ENCODE data around the gene BSND.
"Not testable (repeated sequence)": the region's sequence is repeated elsewhere in the genome, so short reads cannot be mapped to it uniquely, and the experiment has no call there.

The BSND gene

DNA sequence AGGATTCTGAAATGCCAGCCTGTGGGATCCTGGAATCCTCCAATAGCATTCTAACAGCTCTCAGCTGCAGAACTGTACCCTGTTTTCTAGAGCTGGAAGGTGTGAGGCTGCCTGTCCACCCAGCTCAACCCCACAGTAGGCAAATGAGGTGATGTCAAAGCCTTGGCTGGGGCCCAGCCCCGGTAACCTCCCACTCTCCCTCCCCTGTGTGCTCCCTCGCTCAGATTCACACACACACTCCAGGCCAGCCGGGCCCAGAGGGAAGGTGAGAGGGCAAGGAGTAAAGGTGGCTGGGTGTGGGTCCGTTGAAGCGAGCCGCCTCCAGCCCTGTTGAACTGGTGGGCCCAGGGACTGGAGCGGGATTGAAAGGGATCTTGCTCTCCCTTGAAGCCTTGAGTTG is at the start of gene BSND:
Gene BSND (plus strand): TSS at position 257 of the 400 bp plus-strand sequence. CDS start 254 bp downstream, outside the sequence.
- no peak for DNase-seq

DNA sequence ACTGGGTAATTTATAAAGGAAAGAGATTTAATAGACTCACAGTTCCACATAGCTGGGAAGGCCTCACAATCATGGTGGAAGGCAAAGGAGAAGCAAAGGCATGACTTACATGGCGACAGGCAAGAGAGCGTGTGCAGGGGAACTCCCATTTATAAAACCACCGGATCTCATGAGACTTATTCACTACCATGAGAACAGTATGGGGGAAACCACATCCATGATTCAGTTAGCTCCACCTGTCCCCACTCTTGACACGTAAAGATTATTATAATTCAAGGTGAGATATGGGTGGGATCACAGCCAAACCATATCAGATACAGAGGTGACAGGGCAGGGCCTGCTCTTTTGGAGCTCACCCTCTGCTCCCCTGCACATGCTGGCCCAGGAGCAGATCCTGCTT is 49.7 kb upstream of the BSND start:
- peak; percentile 39 to 72 for DNase-seq

DNA sequence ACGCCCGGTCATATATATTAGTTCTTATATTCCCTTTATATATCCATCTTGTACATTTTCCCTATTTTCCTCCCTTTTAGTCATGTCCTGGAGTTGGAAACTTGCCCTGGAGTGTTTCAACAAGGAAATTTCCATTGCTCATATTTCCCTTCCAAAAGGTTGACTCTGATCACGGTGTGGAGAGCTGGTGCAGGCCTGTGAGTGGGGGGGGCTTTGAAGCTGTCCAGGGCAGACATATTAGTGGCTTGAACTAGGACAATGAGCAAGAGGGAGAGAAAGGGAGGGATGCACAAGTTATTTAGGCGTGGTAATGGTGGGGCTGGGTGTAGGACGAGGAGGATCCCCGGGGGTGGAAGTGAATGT is 48.7 kb upstream of the BSND start:
- DNase-seq = no peak

DNA sequence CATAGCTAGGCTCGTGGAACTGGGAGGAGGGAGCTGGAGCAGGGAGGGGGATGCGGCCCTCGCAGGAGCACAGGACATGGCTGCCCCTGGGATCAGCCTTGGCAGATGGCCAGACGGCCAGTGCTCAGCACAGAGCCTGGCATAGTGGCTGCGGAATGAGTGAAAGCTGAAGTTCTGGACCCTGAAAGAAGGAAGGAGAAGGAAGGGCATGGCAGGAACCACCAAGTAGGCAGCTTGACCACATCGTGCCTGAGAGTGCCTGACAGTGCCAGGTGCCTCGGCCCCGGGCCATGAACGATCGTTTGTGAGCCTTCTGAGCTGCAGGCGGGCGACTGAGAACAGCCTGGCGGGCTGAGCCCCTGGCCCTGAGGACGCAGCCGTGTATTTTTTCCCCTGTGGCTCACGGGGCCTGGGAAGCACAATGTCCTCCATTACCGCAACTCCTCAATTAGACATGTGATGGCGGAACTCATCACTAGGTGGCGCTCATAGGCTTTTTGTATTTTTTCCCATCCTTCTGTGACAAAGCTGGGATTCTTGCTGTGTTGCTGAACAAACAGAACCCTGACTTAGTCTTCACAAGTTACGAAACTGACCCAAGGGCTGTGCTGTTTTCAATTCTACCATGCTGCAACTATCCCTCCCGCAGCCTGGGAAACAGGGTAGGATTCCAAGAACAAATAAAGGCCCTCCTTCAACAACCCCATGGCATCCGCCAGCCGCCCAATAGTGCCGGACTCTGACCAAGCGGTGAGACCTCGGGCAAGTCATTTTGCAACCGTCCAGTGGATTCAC is 48.2 kb upstream of the BSND start:
- DNase-seq = peak; percentile 63 to 96

DNA sequence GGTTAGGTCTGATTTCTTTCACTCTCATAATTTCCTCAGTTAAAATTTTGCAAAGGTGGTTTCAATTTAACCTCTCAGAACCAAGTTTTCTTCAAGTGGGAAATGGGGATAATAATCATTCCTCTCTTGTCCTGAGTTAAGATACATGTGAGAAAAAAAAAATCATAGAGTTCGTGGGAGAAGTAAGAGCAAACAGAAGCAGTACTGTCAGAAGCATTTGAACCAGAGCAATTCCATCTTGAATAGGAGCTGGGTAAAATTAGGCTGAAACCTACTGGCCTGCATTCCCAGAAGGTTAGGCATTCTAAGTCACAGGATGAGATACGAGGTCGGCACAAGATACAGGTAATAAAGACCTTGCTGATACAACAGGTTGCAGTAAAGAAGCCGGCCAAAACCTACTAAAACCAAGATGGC is 46.9 kb upstream of the BSND start:
- DNase-seq = no peak

DNA sequence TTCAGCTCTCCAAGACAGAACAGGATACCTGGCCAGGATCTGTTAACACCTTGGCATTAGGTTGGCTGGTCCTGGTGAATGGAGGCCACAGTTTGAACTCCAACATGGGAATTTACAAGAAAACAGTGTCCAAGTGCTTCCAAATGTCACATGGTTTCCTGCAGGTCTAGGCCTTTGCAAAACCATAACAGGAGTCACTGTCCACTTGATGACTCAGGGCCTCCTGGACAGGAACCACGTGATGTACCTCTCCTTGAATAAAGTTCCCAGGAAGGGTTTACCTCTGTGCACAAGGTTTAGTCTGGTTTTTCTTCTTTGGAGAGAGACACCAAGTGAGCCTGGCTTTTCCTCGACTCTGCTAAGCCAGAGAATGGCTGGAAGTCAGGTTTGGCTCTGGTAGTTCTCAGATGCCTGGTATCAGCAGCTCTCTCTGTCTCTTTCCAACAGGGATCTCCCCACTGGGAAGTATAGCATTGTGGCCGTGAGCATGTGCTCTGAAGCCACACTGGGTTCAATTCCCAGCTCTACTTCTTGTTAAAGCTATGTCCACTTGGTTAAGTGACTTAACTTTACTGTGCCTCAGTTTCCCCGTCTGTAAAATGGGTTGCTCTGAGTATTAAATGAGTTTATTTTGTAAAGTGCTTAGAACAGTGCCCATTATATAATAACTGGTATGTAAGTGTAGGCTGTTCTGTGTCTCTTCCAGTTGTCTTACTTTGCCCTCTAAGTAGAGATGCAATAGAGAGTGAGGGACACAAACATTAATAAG is 45.6 kb upstream of the BSND start:
- no peak for DNase-seq

DNA sequence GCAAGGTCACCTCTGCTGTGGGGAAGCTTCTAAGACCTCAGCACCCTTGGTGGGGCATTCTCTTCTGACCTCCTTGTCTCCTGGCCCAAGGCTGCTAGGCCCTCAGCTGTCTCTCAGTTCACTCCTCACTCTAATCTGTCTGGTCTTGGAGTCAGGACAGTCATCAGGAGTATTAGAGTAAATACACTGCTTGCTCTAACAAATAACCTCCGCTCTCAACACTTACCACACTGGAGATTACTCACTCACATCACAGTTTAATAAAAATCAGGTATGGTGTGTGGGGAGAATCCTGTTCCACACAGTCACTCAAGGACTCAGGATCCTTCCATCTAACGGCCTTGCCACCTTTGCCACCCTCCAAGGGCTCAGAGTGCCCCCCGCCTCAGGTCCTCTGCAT is 44.9 kb upstream of the BSND start:
- DNase-seq = no peak

DNA sequence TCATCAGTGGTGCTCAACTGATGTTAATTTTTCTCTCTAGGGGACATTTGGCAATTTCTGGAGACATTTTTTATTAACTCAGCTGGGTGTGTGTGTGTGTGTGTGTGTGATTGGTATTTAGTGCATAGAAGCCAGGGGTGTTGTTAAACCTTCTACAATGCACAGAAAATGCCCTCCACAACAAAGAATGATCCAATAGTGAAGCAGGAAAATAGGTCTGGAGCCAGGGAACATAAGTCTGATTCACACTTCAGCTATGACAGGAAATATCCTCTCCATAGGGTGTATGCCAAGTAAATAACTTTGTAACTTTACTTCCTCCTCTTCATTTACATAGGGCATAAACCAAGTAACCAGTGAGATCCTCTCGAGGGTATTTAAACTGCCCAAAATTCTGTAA is 43.4 kb upstream of the BSND start:
- DNase-seq = no peak

DNA sequence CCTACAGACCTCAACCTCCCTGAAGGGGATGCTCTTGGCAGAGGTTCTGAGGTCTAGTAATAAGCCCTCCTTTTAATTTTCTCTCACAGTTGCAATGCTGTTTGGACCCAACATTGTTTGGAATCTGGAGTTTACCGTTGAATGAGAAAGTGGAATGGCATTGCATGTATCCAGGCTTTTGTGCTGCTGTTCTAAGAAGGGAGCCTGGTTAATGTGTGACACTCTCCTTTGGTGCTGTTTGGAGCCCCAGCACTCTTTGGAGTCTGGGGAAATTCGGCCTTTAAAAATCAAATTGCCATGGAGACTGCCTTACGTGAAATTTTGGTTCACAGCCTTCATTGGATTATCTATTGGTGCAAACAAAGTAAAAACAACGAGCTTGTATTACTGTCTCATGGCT is 42.0 kb upstream of the BSND start:
- no peak for DNase-seq

DNA sequence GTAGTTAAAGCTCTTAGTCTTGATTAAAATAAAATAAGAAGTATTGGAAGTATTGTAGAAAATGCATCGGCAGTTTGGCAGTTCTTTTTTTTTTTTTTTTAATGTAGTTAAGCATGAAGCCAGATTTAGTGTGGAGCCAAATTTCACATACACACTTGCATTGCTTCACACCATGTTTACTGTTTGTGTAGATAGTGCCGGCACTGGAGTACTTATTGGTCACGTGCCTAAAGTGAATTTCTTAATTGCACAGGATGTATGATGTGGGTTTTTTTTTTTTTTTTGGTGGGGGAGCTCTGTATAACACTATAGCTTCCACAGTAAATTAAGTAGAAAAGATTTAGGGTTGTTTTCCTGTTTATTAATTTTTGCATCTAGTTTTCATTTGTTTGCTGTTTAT is 39.5 kb upstream of the BSND start:
- no peak for DNase-seq

DNA sequence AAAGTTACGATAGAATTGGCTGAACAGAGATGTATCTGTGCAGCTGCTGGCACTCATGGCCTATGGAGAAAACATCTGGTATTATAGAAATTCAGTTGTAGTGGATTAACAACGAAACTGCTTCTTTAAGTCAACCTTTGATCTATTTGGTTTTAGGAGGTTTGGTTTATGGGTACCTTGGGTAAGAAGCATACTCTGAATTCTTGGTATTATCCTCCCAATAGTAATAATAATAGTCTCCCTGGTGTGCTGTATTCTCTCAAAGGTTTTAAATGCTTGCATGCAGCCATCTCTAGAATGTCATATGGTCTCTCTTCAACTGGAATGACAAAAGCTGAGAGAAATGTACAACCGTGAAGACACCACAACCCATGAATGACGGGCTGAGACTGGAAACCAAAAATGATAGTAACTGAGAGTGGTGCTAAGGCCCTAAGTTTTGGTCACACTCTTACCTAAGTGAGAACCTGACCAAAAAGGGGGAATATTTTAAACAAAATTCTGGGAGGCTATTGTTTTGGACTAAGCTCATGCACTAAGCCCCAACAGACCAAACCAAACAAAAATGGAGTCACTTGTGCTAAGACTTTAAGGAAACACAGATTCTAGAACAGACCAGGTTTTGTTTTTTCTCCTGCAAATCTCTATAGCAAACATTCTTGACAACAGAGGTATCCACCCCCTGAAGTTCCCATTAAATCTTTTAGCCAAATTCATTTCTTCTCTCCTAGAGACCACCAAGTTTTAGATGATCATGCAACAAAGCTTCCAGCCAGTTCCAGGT is 35.9 kb upstream of the BSND start:
- no peak for DNase-seq

DNA sequence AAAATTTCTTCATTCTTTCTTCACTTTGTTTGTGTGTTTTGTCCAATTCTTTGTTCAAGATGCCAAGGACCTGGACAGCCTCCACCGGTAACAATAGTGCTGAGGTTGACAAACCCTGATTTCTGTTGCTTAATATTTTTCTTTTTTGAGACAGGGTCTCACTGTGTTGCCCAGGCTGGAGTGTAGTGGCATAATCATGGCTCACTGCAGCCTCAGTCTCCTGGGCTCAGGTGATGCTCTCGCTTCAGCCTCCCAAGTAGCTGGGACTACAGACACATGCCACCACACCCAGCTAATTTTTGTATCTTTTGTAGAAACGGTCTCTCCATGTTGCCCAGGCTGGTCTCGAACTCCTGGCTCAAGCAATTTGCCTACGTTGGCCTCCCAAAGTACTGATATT is 34.9 kb upstream of the BSND start:
- not testable (repeated sequence) for DNase-seq

DNA sequence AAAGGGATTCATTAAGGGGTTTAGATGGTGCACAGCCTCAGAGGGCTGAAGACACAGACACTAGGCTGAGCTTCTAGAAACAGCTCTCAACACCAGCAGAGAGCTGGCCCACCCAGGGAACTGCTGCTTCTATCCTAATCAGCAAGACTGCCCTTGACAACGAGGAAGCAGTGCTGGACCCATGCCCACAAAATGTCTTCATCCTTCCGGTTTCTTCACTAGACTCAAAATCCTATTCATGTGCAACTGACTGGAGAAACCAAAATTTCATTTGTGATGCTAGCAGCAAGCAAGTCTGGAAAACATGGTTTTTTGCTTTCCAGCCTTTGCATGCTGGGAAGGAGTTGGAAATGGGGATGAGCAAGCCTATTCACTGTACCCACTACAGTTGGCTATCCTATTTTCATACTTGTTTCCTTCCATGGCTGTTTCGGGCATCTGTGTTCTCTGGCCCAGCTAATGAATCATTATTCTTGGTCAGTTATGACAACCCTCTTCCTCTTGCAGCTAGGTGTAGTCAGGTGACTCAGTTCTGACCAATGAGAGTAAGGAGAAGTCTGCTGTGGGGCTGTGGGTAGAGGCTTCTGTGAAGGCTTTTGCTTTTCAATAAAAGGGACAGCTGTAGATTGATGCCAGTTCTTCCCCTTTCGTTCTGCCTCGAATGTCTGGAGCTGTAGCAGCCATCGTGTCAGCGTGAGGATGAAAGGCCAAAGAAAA is 33.0 kb upstream of the BSND start:
- DNase-seq = peak; percentile 89 to 93

DNA sequence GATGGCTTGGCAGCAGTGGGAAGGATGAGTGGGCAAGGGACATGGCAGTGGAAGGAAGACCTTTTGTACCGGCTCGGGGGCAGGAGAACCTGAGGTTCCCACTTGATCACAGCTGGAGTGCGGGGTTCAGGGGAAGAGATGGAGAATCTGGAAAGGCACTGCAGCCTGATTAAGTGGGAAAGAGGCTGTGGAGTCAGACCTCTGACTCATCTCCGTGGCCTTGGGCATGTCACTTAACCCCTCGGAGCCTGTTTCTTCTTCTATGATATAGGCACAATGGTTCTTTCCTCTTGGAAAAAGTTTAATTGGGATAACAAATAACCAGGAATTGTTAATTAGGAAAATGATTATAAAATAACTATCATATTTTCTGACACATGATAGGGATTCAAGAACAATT is 31.4 kb upstream of the BSND start:
- no peak for DNase-seq

DNA sequence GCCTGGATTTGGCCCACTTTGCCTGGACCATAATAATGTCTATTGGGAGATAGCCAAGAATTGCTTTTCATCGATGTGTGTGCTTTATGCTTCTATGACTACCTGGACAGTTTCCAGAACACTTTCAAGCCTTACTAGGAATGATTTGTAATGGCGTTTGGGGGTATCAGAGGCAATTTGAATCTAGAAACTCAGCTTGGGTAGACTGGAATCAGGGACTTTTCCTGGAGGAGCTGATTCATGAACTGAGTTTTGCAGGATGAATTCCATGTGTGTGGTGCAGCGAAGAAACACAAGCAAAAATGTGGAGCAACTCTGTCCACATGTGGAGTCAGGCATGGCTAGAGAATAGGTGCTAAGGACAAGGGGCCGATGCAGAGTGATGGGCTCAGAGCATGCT is 30.2 kb upstream of the BSND start:
- no peak for DNase-seq

DNA sequence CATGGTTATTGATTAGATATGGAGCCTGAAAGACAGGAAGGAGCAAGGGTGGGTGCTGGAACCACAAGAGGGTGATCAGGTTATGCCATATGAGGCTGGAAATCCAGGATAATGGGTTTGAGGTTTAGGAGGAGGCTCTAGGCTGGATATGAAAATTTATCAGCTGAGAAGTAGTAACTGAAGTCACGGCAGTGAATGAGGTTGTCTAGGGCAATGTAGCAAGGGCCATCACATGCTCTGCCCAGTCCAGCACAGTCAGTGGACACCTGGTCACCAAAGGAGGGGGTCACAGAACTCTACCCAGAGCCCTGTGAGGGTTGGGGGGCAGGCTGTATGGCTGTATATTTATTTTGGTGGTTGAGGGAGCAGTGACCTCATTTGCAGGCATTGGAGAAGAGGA is 28.9 kb upstream of the BSND start:
- DNase-seq = no peak

DNA sequence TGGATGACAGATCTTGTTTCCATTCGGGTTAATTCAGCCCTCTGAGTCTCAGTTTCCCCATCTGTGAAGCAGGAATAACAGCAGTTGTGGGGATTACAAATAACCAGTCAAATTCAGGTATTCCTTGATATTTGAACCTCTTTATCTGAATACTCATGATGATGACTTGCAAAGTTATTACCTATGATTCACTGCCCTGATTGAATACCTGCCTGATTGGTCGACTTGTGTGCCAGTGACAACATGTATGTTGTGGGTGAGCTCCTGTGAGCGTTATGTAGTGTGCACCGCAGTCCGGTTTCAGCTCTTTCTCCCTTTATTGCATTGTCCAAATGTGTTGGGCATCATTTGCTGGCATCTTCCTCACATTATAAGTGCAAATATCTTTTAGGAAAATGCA is 27.8 kb upstream of the BSND start:
- DNase-seq = no peak

DNA sequence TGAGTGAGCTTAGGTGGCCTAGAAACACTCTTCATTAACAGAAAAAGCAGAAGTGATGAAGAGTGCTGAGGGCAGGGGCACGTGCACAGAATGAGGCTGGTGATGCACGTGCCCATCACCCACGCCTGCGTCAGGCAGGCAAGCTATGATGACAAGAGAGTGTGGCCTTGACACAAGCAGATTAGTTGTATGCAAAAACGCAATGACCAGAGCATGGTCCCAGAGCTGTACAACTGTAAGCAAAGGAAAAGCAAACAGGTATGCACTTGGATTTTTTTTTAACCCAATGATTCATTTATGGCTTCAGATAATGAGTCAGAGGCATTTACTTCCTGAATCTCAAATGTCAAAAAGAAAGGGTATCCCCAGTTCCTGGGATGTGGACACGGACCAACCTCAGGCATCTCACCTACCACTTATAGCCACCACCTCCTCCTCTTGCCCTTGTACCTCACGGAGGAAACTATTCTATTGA is 27.4 kb upstream of the BSND start:
- DNase-seq = peak; percentile 25 to 46

DNA sequence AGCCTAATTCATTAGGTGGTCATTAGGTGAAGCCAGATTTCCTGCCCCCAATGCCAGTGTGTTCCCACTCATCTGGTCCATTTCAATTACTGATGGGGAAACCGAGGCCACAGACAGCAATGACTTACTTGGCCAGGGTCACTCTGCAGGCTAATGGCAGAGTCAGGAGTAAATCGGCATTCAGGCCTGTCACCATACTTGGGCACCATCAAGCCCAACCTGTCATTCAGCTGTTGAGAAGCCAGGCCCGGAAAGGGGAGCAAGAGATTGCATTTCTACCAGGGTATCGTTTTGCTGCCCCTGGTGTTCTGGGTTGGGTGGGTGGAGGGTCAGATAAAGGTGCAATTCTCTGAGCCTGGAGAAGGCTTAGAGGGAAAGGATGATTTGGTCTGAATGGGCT is 26.3 kb upstream of the BSND start:
- no peak for DNase-seq

DNA sequence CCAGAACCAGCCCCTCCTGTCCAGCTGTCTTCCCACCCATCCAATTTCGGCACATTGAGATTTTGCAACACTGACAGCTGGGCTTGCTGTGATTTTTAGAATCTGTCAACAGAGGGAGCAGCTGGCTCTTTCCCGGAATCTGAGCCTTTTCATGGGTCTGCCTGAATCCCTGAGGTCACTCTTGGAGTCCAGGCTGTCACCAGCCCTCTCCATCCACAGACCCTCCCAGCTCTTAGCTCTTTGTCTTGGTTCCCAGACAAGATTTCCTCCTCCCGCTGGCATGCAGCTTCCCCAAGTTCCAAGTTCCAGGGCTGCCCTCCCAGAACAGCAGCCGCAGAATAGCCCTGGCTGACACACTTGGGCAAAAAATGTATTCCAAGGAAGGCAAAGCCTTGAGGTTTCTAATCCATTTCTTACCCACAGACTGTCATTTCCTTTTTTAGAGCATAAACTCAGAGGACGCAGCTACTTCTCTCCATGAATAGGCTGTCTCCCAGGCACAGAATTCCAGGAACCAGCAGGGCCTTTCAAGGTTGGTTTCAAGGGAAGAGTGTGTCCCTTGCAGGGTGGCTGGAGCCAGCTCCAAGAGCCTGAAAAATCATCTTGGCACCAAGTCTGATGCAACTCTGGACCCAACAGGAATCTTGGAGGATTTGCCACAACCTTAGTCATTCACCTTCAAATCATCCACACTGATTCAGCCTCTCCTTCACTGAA is 25.4 kb upstream of the BSND start:
- DNase-seq = peak in 1 of 2 donors; percentile 34

DNA sequence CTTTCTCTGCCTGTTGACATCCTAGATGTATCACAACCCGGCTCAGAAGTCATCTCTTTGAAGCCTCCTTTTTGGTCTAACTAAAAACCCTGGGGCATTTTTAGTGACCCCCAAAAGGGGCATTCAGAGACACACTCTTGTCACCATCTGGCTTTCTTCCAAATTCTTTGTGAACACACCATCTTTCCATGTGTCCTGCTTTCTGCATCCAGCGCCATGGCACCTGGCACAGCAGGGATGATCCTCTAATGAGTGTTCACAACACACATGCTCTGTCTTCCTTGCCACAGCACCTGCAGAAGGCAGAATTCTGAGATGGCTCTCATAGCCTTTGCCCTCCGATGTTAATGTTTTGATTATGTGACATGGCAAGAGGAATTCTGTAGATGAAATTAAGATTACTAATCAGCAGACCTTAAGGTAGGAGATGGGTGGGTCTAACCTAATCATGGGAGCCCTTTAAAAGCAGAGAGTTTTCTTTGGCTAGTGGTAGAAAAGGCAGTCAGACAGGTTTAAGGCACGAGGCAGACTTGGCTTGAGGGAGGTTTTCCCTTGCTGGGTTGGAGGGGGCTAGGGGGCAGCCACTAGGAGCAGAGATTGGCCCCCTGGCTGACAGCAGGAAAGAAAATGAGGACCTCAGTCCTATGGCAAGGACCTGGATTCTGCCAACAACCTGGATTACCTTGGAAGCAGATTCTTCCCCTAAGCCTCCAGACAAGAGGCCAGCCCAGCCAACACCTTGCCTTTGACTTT is 23.2 kb upstream of the BSND start:
- no peak for DNase-seq

All from inflammatory macrophage treated with lipopolysaccharide for 1 hour (primary cell).